ENCODE data around the gene GPN2. TPM values are rescaled to one million over a fixed set of nuclear protein-coding genes. Genes with fewer than 3 reads are reported as not detected.
A peak's percentile ranks its signal among the peaks of the same experiment; 100 is the strongest.

Gene GPN2
- total and polyA plus RNA-seq, 2 of the 4 experiments (the other 2 are of a cell fraction): 15.4 to 22.2 TPM

GRCh38 chr1:26831546-26832248, 58.4 kb downstream of the GPN2 start:
- Histone ChIP-seq H4K8ac (ENCODE audit: low read depth in 2 of 2, low read length in 2 of 2) (no peak overlapping the region), H2BK20ac (ENCODE audit: low read depth, low read length) (no peak overlapping the region), H3K4me1 (ENCODE audit: control insufficient read depth, insufficient read depth, low read length) (peaks cover 20% of the 10 kb centered on the region), H3K36me3 (ENCODE audit: control insufficient read depth, insufficient read depth, low read length) (peaks cover 44% of the 10 kb centered on the region), H3K23ac (ENCODE audit: low read depth, low read length) (no peak overlapping the region), H3K4me3 (ENCODE audit: insufficient read depth, low read depth, low read length) (no peak overlapping the region), H3K4me2 (ENCODE audit: low read depth, low read length) (no peak overlapping the region), H3K27ac (ENCODE audit: insufficient read depth, low read length) (no peak overlapping the region), H2AK5ac (ENCODE audit: low read depth, low read length) (no peak overlapping the region), H3K14ac (replicated peaks; ENCODE audit: low read depth, low read length) (peak overlapping the region; percentile 28; the same call in 1 of the 2 replicates), H3K9me1 (ENCODE audit: insufficient read depth, low read length) (peaks cover 13% of the 10 kb centered on the region), H4K5ac (ENCODE audit: low read depth, low read length) (no peak overlapping the region), H2AFZ (replicated peaks; ENCODE audit: low read length, poor library complexity) (no peak overlapping the region), H4K20me1 (ENCODE audit: insufficient read depth, low read length) (peaks cover 41% of the 10 kb centered on the region), H2AK9ac (replicated peaks; ENCODE audit: low read depth, low read length, poor library complexity) (no peak overlapping the region), H3K9me3 (ENCODE audit: control insufficient read depth, insufficient read depth, low read length) (no peaks in the 10 kb centered on the region), H2BK15ac (ENCODE audit: low read depth, low read length) (no peak overlapping the region), H3K9ac (ENCODE audit: low read depth, low read length) (no peak overlapping the region), H4K91ac (ENCODE audit: insufficient read depth, low read depth, low read length) (no peak overlapping the region), H3K79me1 (ENCODE audit: low read depth in 1 of 2, low read length in 2 of 2) (peaks cover 35 to 60% of the 10 kb centered on the region in 2 experiments), H2BK120ac (ENCODE audit: low read depth, low read length) (no peak overlapping the region), H3K56ac (ENCODE audit: extremely low read depth, insufficient read depth, low read length) (no peak overlapping the region), H3K27me3 (ENCODE audit: control insufficient read depth, insufficient read depth, low read length) (no peaks in the 10 kb centered on the region), H2BK5ac (ENCODE audit: low read depth, low read length, poor library complexity, severe bottlenecking) (no peak overlapping the region), H3K18ac (ENCODE audit: low read depth, low read length) (no peak overlapping the region), H3K4ac (ENCODE audit: low read depth, low read length) (no peak overlapping the region)
- dilution Hi-C loops (cut with HindIII; ENCODE audit: low sequenced_read_pairs, unreplicated experiment) (no loop called here), intact Hi-C loops (cut with micrococcal nuclease) (no loop called here), in situ Hi-C loops (cut with MboI; ENCODE audit: low sequenced_read_pairs) (no loop called here)
- ChIA-PET POLR2A (ENCODE audit: unreplicated experiment) (interaction anchor here (0.6 to 1.0 kb wide), 2 partner anchors 32 to 199 kb away, joined by 3 to 8 read pairs; no protein-coding TSS in a partner anchor), CTCF (no interaction called here)
- TF ChIP-seq POLR2A (IDR thresholded peaks at IDR 0.05; ENCODE audit: low read depth, low read length) (no peak), USF2 (IDR thresholded peaks at IDR 0.05; ENCODE audit: low read depth, low read length) (no peak), CTCF (conservative IDR thresholded peaks at IDR 0.05; ENCODE audit: low read depth, low read length) (no peak), MXI1 (IDR thresholded peaks at IDR 0.05; ENCODE audit: borderline replicate concordance, low read depth, low read length) (no peak), RAD21 (IDR thresholded peaks at IDR 0.05; ENCODE audit: low read length) (no peak), ELK1 (IDR thresholded peaks at IDR 0.05; ENCODE audit: borderline replicate concordance, low read depth, low read length) (no peak), NFE2L2 (IDR thresholded peaks at IDR 0.05; ENCODE audit: low read depth, low read length) (no peak), RCOR1 (IDR thresholded peaks at IDR 0.05; ENCODE audit: insufficient replicate concordance, low read length) (no peak)
- whole genome bisulfite sequencing, 2 experiments (ENCODE audit: extremely low coverage in 2 of 2, insufficient read length in 1 of 2): 60% methylated on average over 2 of the region's 3 CpGs; no CpG with 5 or more reads in 1 of the 2 experiments
- DNase-seq (no peak), ATAC-seq (ENCODE audit: low read depth) (no peak)
- BruUV-seq (replicated peaks): no TSS peak

Measured in IMR-90 (cell line).